K562 (cell line): ENCODE data around the gene TUBA1B. TPM values are rescaled to one million over a fixed set of nuclear protein-coding genes. Genes with fewer than 3 reads are reported as not detected.

Experiments used
- ATF4 ChIP-seq: fragments of 450-650 bp; formaldehyde crosslinking; IDR thresholded peaks from 2 replicates; pipeline ENCODE4 v1.4.0; 2022; ENCODE audit warnings: mild to moderate bottlenecking, moderate library complexity
- CREM ChIP-seq: IDR thresholded peaks from 2 replicates; pipeline ENCODE4 v1.6.1; 2014; ENCODE audit warnings: antibody characterized with exemption, low read depth
- DNMT1 ChIP-seq: fragments of 450-650 bp; IDR thresholded peaks from 2 replicates; pipeline ENCODE4 v1.6.1; 2016; ENCODE audit warnings: antibody characterized with exemption, mild to moderate bottlenecking
- ELF1 ChIP-seq: fragments of 200-800 bp; sonication (Bioruptor generic); IDR thresholded peaks from 2 replicates; pipeline ENCODE4 v1.6.1; 2016; ENCODE audit warnings: missing genetic modification characterization, missing compliant biosample characterization
- FOXA1 ChIP-seq: fragments of 450-650 bp; IDR thresholded peaks from 2 replicates; pipeline ENCODE4 v1.6.1; 2016; ENCODE audit warnings: mild to moderate bottlenecking, borderline replicate concordance
- HMGXB4 ChIP-seq: sonication (generic); formaldehyde crosslinking; IDR thresholded peaks from 2 replicates; pipeline ENCODE4 v1.8.1; 2023; ENCODE audit warnings: mild to moderate bottlenecking, missing genetic modification reagents
- HNRNPK ChIP-seq: fragments of 200-400 bp; formaldehyde crosslinking; IDR thresholded peaks from one replicate; pipeline ENCODE4 v1.6.1; 2018; ENCODE audit warnings: mild to moderate bottlenecking, low read depth, low read length; ENCODE audit not compliant: poor library complexity, severe bottlenecking
- KDM5B ChIP-seq: fragments of 200-600 bp; sonication (generic); IDR thresholded peaks from 2 replicates; pipeline ENCODE4 v1.6.1; 2012; ENCODE audit warnings: low read depth, mild to moderate bottlenecking, moderate library complexity, low read length, control low read depth, inconsistent platforms; ENCODE audit not compliant: insufficient replicate concordance
- NFIX ChIP-seq: fragments of 250-450 bp; sonication (Bioruptor Pico); IDR thresholded peaks from 2 replicates; pipeline ENCODE4 v1.4.0; 2020; ENCODE audit warnings: low read depth, mild to moderate bottlenecking, moderate library complexity
- PYGO2 ChIP-seq: fragments of 450-650 bp; IDR thresholded peaks from 2 replicates; pipeline ENCODE4 v1.6.1; 2016; ENCODE audit warnings: mild to moderate bottlenecking, missing genetic modification characterization, moderate library complexity, missing compliant biosample characterization
- SP1 ChIP-seq: sonication (generic); formaldehyde crosslinking; IDR thresholded peaks from 2 replicates; pipeline ENCODE4 v1.8.1; 2022; ENCODE audit warnings: mild to moderate bottlenecking, missing genetic modification reagents
- SRSF9 ChIP-seq: fragments of 200-400 bp; formaldehyde crosslinking; IDR thresholded peaks from 2 replicates; pipeline ENCODE4 v1.6.1; 2017; ENCODE audit warnings: low read depth, low read length, borderline replicate concordance
- TAF1 ChIP-seq: IDR thresholded peaks from 2 replicates; pipeline ENCODE4 v1.6.1; 2011; ENCODE audit warnings: mild to moderate bottlenecking, low read length, moderate library complexity; ENCODE audit not compliant: insufficient read depth, control insufficient read depth, severe bottlenecking; ENCODE audit errors: extremely low read depth
- TAF7 ChIP-seq: fragments of 450-650 bp; IDR thresholded peaks from 2 replicates; pipeline ENCODE4 v1.6.1; 2016; ENCODE audit warnings: missing genetic modification characterization, missing compliant biosample characterization
- TBP ChIP-seq: optimal IDR thresholded peaks from 2 replicates; pipeline ENCODE3; 2011; ENCODE audit warnings: low read depth, low read length, improper control_type of control experiment
- XRCC5 ChIP-seq: fragments of 200-400 bp; formaldehyde crosslinking; IDR thresholded peaks from 2 replicates; pipeline ENCODE4 v1.6.1; 2017; ENCODE audit warnings: low read depth, mild to moderate bottlenecking, low read length
- ZBTB1 ChIP-seq: sonication (generic); formaldehyde crosslinking; IDR thresholded peaks from 2 replicates; pipeline ENCODE4 v1.8.1; 2023; ENCODE audit warnings: missing genetic modification reagents, low read depth, mild to moderate bottlenecking, borderline replicate concordance
- ZBTB17 ChIP-seq: fragments of 450-650 bp; formaldehyde crosslinking; IDR thresholded peaks from 2 replicates; pipeline ENCODE4 v1.4.0; 2020; ENCODE audit warnings: mild to moderate bottlenecking
- ZFP30 ChIP-seq: fragments of 250-450 bp; sonication (Bioruptor Pico); IDR thresholded peaks from 2 replicates; pipeline ENCODE4 v1.8.0; 2022; ENCODE audit warnings: moderate library complexity, mild to moderate bottlenecking, inconsistent platforms, borderline replicate concordance
- ZKSCAN1 ChIP-seq: fragments of 150-350 bp; IDR thresholded peaks from 2 replicates; pipeline ENCODE4 v1.6.1; 2016; ENCODE audit warnings: low read depth, low read length
- ZNF124 ChIP-seq: sonication (generic); formaldehyde crosslinking; IDR thresholded peaks from 2 replicates; pipeline ENCODE4 v1.8.1; 2022; ENCODE audit warnings: missing genetic modification reagents
- ZNF134 ChIP-seq: fragments of 250-450 bp; sonication (Bioruptor Pico); conservative IDR thresholded peaks from 2 replicates; pipeline ENCODE4 v1.4.0; 2020
- ZNF239 ChIP-seq: fragments of 250-450 bp; sonication (Bioruptor Pico); IDR thresholded peaks from 2 replicates; pipeline ENCODE4 v1.4.0; 2020; ENCODE audit warnings: mild to moderate bottlenecking
- ZNF3 ChIP-seq: fragments of 250-450 bp; sonication (Bioruptor Pico); IDR thresholded peaks from 2 replicates; pipeline ENCODE4 v1.5.0; 2021; ENCODE audit warnings: mild to moderate bottlenecking, moderate library complexity
- ZNF354B ChIP-seq: fragments of 250-450 bp; sonication (Bioruptor Pico); IDR thresholded peaks from 2 replicates; pipeline ENCODE4 v1.4.0; 2020
- ZNF511 ChIP-seq: sonication (generic); formaldehyde crosslinking; IDR thresholded peaks from 2 replicates; pipeline ENCODE4 v1.8.0; 2022; ENCODE audit warnings: mild to moderate bottlenecking, missing genetic modification reagents
- ZNF589 ChIP-seq: fragments of 200-800 bp; sonication (Bioruptor generic); IDR thresholded peaks from 2 replicates; pipeline ENCODE4 v1.6.1; 2016; ENCODE audit warnings: low read depth, missing genetic modification characterization, missing compliant biosample characterization
- polyA plus RNA-seq, 8 experiments: library from polyadenylated mRNA; depleted of rRNA in 4 of 8; stranded (reverse) in 5 of 8; unstranded in 3 of 8; fragments of >200 nt; fragmentation: Nextera tagmentation in 2 of 8; fragmentation: Illumina TruSeq in 1 of 8; extraction: Ambion mirVana in 2 of 8; extraction: Trizol in 1 of 8; gene quantifications; 2 replicates each; pipeline versions ENCODE4 v1.2.1 to v1.2.3, GENCODE V29; 2011 to 2014; ENCODE audit warnings: inconsistent platforms in 1 of 8, missing spikeins in 1 of 8
- total RNA-seq, 7 experiments: library from RNA; depleted of rRNA in 6 of 7; stranded (reverse); fragments of >200 nt in 6 of 7; fragmentation: Illumina TruSeq in 2 of 7; extraction: Trizol in 2 of 7; gene quantifications; 2 replicates each; pipeline versions ENCODE4 v1.2.1 to v1.2.3, GENCODE V29; 2011 to 2021; ENCODE audit warnings: low replicate concordance in 1 of 7

Gene TUBA1B
- total and polyA plus RNA-seq, 9 of the 15 experiments (the other 6 are each of a cell fraction or from before 2014, with no cell fraction given): 2,189 to 4,624 (median 2,628) TPM

- TF ChIP-seq HMGXB4 (CRISPR knock-in tag) (no peak), ZNF239 (no peak), ZNF124 (CRISPR knock-in tag) (no peak), ZFP30 (no peak), ZNF511 (no peak), CREM (0 out of 2 replicates have a peak, but pooled peaks have one; percentile 10), TAF1 (no peak), SP1 (CRISPR knock-in tag) (no peak), XRCC5 (no peak), SRSF9 (no peak), NFIX (no peak), PYGO2 (no peak), ZBTB1 (CRISPR knock-in tag) (no peak), ZNF589 (no peak), TBP (no peak), ZBTB17 (CRISPR knock-in tag) (0 out of 2 replicates have a peak, but pooled peaks have one; percentile 47), ATF4 (CRISPR knock-in tag) (0 out of 2 replicates have a peak, but pooled peaks have one; percentile 8), ZNF354B (no peak), KDM5B (peak; percentile 11), ZNF3 (CRISPR knock-in tag) (no peak), TAF7 (tag) (no peak), ELF1 (tag) (no peak), FOXA1 (no peak), HNRNPK (no peak), DNMT1 (no peak), ZNF134 (CRISPR knock-in tag) (0 out of 2 replicates have a peak, but pooled peaks have one; percentile 17), ZKSCAN1 (no peak)
These were observed 4.1 kb downstream of the TUBA1B start (continued) for GRCh38 chr12:49126852-49127763.
